Stimulated activated CD4-positive, alpha-beta T cell treated with anti-CD3 and anti-CD28 coated beads, Interleukin-15, amount 100 ng/mL, for 1 hour (primary cell): ENCODE results near the gene CDK11A.
"Not testable (repeated sequence)": the region's sequence is repeated elsewhere in the genome, so short reads cannot be mapped to it uniquely, and the experiment has no call there.

Experiments used
- DNase-seq, 2 donors: peaks; one replicate each; pipeline ENCODE4 v3.0.0-alpha.2; 2020; ENCODE audit warnings: low read depth in 1 of 2, low spot score in 1 of 2

Gene CDK11A

GRCh38 chr1:1754051-1754815 is 30.1 kb upstream of the CDK11A start:
- no peak for DNase-seq

- no peak for DNase-seq
These were observed 29.4 kb upstream of the CDK11A start for GRCh38 chr1:1753607-1754005.

- no peak for DNase-seq
These were observed 28.8 kb upstream of the CDK11A start for GRCh38 chr1:1752636-1753606.

GRCh38 chr1:1752190-1752589 is 28.0 kb upstream of the CDK11A start:
- no peak for DNase-seq

GRCh38 chr1:1749941-1750340 is 25.8 kb upstream of the CDK11A start:
- DNase-seq = not testable (repeated sequence)

- DNase-seq = no peak
These were observed 24.6 kb upstream of the CDK11A start for GRCh38 chr1:1748686-1749321.

- not testable (repeated sequence) for DNase-seq
These were observed 22.4 kb upstream of the CDK11A start for GRCh38 chr1:1746566-1746909.

- peak; percentile 91 to 98 for DNase-seq
These were observed 21.8 kb upstream of the CDK11A start for GRCh38 chr1:1745651-1746565.

- not testable (repeated sequence) for DNase-seq
These were observed 18.4 kb upstream of the CDK11A start for GRCh38 chr1:1742529-1742928.

- DNase-seq = not testable (repeated sequence)
These were observed 16.9 kb upstream of the CDK11A start for GRCh38 chr1:1741013-1741412.

- DNase-seq = not testable (repeated sequence)
These were observed 14.7 kb upstream of the CDK11A start for GRCh38 chr1:1738799-1739337.

- DNase-seq = not testable (repeated sequence)
These were observed 13.8 kb upstream of the CDK11A start for GRCh38 chr1:1737675-1738590.

- no peak for DNase-seq
These were observed 8.2 kb upstream of the CDK11A start for GRCh38 chr1:1732381-1732780.

- DNase-seq = no peak
These were observed 6.7 kb upstream of the CDK11A start for GRCh38 chr1:1730870-1731269.

GRCh38 chr1:1730230-1730629 is 6.1 kb upstream of the CDK11A start:
- DNase-seq = not testable (repeated sequence)

- DNase-seq = not testable (repeated sequence)
These were observed 5.1 kb upstream of the CDK11A start for GRCh38 chr1:1729116-1729816.

GRCh38 chr1:1728308-1729005 is 4.3 kb upstream of the CDK11A start:
- DNase-seq = not testable (repeated sequence)

- not testable (repeated sequence) for DNase-seq
These were observed 3.0 kb upstream of the CDK11A start for GRCh38 chr1:1727131-1727651.
